Activated T-cell treated with anti-CD3 and anti-CD28 coated beads for 24 hours (primary cell): ENCODE measurements around the gene MAGI1.
"Not testable (repeated sequence)": the region's sequence is repeated elsewhere in the genome, so short reads cannot be mapped to it uniquely, and the experiment has no call there.

Experiments used
- DNase-seq: peaks from one replicate; pipeline ENCODE4 v3.0.0-alpha.2; 2020; ENCODE audit warnings: low read depth

MAGI1 gene

DNA sequence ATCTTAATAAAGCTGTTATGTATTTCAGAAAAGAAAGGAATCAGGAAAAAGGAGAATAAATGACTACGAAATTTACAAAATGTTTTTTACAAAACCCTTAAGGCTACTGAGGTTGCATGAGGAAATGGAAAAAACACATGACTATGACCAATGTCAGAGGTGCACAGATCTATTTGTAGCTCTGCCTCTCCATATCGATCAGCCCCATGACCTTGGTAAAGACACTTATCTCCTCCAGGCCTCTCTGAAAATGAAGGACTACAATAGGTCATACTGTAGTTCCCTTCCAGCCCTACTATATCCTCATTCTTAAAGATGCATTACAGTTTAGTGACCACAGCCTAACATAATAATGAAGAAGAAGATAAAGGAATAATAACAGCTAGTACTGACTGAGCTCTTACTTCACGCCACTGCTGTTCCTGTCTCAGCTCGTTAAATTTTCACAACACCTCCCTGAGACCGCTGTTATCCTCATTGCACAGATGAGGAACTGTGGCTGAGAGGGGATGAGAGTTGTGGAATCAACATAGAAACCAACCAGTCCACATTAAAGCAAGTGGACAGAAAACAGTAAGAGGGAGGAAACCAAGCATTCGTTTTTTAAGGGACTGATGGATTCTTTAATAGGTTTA lies 163.2 kb downstream of the MAGI1 start:
- no peak for DNase-seq

- DNase-seq: no peak
These were observed 164.8 kb downstream of the MAGI1 start for GRCh38 chr3:65873869-65874268.

GRCh38 chr3:65873028-65873427 lies 165.7 kb downstream of the MAGI1 start:
- DNase-seq: no peak

GRCh38 chr3:65871305-65872141 lies 167.2 kb downstream of the MAGI1 start:
- DNase-seq: no peak

DNA sequence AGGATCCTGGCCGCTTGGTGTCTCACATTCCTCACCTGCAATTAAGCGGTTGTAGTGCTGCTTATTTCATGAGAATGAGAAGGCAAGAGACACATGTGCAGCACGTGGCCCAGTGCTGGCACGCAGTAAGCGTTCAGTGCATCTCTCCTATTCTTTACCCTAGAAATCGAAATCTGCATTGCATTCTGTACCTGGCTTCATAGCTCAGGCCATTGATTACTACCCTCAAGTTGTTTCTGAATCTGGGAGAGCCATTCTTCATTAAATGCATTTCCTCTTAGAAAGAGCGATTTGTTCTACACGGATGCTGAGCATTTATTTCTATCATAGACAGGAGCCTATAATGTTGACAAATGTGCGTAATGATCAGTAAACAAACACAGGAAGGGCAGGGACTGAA lies 168.9 kb downstream of the MAGI1 start:
- DNase-seq: no peak

GRCh38 chr3:65867463-65868210 lies 171.1 kb downstream of the MAGI1 start:
- no peak for DNase-seq

DNA sequence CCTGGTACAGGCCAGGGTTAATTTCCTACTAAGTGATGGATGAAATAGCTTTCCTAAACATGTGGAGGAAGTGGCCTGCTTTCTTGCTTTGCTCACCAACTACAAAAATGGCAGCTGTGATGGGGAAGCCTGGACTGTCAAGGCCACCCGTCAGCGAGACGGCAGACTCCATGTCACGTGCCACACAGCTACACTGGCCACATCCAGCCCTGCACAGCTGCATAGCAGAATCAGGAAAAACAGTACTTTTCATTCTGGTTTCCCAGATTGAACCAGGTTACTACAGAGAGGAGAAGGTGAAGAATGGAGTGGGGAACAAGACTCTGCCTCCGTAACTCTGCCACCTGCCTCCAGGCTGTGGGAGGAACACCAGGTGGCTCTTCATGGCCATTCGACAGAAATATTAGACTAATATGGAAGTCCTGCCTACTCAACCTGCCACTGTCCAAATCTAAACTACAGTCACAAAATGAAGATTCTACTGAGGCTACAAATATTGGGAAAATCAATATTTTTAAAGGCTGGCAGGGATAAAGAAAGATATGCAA lies 174.3 kb downstream of the MAGI1 start:
- DNase-seq: no peak

GRCh38 chr3:65861718-65862117 lies 177.0 kb downstream of the MAGI1 start:
- no peak for DNase-seq

DNA sequence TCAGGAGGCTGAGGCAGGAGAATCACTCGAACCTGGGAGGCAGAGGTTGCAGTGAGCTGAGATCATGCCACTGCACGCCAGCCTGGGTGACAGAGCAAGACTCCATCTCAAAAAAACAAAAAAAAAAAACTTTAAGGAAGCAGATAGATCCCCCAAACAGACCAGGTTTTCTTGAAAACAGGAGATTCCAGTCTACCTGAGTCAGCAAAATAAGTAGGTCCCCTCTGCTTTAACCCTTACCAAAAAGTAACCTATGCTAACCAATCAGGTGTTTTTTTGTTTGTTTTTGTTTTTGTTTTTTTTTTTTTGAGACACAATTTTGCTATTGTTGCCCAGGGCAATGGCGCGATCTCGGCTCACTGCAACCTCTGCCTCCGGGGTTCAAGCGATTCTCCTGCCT lies 179.1 kb downstream of the MAGI1 start:
- not testable (repeated sequence) for DNase-seq

- no peak for DNase-seq
These were observed 180.0 kb downstream of the MAGI1 start for GRCh38 chr3:65858749-65859148.

DNA sequence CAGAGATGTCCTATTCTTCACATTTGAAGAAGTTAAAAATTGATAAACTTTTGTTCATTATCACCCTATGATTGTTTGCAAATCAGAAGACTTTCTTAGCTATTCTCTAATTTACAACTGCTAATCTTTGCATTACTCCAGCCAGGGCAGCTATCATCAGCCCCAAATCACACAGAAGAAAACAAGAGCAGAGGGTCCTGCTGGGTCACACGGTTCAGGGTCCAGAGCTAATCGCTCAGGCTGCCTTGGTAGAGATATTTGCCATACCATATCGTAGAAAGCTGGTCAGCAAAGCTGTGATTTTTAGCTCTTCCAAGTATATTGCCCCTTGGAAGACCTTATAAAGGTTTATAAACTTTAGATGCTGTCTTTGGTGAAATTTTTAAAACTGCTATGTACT lies 181.4 kb downstream of the MAGI1 start:
- no peak for DNase-seq

GRCh38 chr3:65856907-65857306 lies 181.8 kb downstream of the MAGI1 start:
- DNase-seq: no peak

DNA sequence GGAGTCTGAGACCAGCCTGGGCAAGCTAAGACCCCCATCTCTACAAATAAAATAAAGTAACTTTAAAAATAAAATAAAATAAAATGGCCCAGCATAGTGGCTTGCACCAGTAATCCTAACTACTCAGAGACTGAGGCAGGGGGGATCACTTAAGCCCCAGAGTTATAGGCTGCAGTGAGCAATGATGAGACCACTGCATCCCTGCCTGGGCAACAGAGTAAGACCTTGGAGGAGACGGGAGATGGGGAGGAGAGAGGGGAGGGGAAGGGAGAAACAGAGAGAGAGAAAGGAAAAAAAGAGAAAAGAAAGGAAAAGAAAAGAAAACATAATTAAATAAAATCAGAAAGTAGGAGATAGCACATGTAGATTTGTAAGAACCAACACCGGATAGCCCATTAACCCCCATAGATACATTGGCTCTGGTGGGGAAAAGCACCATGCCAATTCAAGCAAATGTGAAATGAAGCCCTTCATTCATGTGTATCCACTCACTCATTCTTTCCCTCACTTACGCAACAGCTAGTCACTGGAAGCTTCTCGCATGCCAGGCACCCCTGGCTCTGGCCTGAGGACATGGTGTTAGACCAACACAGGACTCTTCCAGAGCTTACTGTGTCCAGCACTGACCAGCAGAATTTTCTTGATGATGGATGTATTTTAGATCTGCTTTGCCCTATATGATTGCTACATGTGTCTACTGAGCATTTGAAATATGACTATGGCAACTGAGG lies 183.2 kb downstream of the MAGI1 start:
- DNase-seq: no peak

GRCh38 chr3:65854606-65855304 lies 184.0 kb downstream of the MAGI1 start:
- DNase-seq: no peak

DNA sequence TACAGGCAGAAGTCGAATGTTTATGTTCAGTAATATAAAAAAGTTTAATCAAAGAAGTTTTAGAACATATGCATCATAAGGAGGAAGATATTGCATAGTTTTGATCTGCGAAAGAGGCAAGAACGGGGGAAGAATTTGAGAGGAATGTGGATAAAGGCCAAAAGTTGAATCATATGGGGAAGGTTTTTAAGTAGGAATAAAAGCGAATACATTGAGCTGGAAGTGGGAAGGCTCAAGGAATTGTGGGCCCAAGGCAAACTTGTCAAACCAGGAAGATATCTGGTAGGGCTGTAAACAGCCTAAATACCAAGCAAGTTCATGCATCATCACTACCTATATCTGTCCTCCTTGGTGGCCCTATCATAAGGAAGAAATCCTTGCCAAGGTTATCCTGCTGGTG lies 186.9 kb downstream of the MAGI1 start:
- DNase-seq: no peak

DNA sequence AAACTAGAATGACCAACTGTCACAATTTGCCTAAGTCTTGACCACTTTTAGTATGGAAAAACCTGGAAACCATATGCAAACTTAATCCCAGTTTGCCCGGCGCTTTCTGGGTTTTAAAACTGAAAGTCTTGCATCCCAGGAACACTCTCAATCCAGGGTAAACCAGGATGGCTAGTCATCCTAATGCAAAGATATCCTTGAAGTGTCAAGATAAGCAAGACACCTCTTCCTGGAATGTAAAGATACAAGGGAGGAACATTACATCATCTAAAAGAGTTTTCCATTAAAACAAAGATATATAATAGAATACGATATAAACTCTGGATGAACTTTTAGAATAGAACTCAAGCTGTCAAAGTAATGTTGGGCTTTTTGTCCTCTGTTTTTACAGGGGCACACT lies 188.5 kb downstream of the MAGI1 start:
- no peak for DNase-seq

DNA sequence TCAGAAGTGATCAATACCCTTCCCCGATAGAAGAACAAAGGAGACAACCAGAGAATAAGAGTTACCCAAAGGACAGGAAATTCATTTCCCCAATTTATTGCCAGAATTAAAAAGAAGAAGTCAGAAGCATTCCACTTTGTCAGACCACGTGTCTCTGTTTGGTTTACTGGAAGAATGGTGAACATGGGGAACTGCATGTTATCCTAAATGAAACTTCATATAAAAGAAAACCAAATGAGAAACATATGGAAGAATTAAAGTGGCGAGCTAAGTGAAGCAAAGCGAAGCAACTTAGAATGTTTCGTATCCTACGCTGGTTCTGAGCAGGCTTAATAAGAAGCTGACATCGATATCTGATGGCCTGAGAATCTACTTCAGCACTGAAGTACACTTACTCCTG lies 190.7 kb downstream of the MAGI1 start:
- DNase-seq: no peak

- no peak for DNase-seq
These were observed 191.8 kb downstream of the MAGI1 start for GRCh38 chr3:65846936-65847335.

DNA sequence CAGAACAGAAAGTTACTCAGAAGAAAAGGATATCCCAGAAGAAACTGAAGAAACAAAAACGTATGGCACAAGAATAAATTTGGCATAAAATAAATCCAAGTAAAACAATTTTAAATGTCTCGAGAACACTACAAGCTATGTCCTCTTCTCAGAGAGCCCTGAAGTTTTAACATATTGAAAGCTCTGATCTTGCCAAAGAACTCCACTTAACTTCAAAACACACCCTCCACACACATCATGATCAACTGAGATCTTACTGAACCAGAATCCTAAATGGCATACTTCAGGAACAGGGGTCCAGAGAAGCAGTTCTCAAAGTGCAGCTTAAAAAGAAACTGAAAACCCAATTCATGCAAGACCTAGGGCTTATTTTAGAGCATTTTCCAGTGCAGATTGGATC lies 194.3 kb downstream of the MAGI1 start:
- no peak for DNase-seq

GRCh38 chr3:65843732-65844131 lies 195.0 kb downstream of the MAGI1 start:
- DNase-seq: no peak

DNA sequence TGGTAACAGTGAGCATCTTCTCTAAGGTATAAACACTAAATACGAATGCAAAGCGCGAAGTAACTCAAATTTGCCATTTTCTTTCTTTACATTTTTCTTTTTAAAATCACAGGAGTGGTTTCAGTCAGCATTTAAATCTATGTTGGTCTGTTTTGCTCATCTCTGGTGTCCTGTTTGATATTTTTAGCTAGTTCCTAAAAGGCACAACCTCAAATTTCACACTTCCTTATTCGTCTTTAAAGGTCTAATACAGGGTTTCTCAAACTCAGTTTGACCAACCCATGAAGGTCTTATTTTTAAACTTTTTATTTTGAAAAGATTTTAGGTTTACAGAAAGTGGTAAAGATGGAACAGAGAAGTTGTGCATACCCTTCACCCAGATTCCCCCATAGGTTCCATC lies 201.1 kb downstream of the MAGI1 start:
- no peak for DNase-seq
